ENCODE measurements around the gene SLC2A4RG.

DNA sequence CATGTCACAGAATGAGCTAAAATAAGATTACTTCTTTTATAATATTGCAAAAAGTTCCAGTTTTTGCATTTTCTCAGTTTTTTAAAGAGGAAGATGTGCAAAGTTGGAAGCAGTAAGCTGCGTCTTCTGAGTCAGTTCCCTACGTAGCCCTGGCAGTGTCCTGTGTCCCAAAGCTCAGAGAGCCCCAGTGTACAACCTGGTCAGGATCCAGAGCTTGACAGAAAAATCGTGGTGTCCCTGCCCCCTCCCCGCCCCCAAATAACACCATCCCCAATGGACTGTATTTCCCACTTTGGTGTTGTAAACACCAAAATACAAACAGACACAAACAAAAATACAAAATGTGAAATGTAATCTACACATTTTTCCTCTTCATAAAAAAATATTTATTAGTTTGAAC lies 4.6 kb downstream of the SLC2A4RG start:
- TF ChIP-seq, protein P1, sequence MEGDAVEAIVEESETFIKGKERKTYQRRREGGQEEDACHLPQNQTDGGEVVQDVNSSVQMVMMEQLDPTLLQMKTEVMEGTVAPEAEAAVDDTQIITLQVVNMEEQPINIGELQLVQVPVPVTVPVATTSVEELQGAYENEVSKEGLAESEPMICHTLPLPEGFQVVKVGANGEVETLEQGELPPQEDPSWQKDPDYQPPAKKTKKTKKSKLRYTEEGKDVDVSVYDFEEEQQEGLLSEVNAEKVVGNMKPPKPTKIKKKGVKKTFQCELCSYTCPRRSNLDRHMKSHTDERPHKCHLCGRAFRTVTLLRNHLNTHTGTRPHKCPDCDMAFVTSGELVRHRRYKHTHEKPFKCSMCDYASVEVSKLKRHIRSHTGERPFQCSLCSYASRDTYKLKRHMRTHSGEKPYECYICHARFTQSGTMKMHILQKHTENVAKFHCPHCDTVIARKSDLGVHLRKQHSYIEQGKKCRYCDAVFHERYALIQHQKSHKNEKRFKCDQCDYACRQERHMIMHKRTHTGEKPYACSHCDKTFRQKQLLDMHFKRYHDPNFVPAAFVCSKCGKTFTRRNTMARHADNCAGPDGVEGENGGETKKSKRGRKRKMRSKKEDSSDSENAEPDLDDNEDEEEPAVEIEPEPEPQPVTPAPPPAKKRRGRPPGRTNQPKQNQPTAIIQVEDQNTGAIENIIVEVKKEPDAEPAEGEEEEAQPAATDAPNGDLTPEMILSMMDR (IDR thresholded peaks at IDR 0.05): no peak
- no peak for TF ChIP-seq POLR2A (IDR thresholded peaks at IDR 0.05)

All from adrenal gland (tissue), 5 donors.